Hepatocyte (in vitro differentiated cells): ENCODE data around the gene CAMK4. TPM values are rescaled to one million over a fixed set of nuclear protein-coding genes. Genes with fewer than 3 reads are reported as not detected.

Source experiments
- DNase-seq: peaks from one replicate; pipeline ENCODE4 v3.0.0-alpha.2; 2016; ENCODE audit warnings: low spot score
- H2AFZ ChIP-seq: fragments of 200-600 bp; sonication (generic); 2 replicates; pipeline ENCODE4 v1.6.0; 2016; ENCODE audit warnings: antibody characterized with exemption, mild to moderate bottlenecking
- H3K27ac ChIP-seq: fragments of 200-600 bp; sonication (generic); 2 replicates; pipeline ENCODE4 v1.5.1; 2016; ENCODE audit warnings: mild to moderate bottlenecking
- H3K27me3 ChIP-seq: fragments of 200-600 bp; sonication (generic); 2 replicates; pipeline ENCODE4 v1.6.1; 2016
- H3K36me3 ChIP-seq: fragments of 200-600 bp; sonication (generic); replicated peaks from 2 replicates; pipeline ENCODE4 v1.5.1; 2016; ENCODE audit warnings: low read depth; ENCODE audit not compliant: insufficient read depth
- H3K4me1 ChIP-seq: fragments of 200-600 bp; sonication (generic); 2 replicates; pipeline ENCODE4 v1.5.1; 2016; ENCODE audit warnings: mild to moderate bottlenecking, moderate library complexity; ENCODE audit not compliant: insufficient read depth
- H3K4me2 ChIP-seq: fragments of 200-600 bp; sonication (generic); 2 replicates; pipeline ENCODE4 v1.6.0; 2016
- H3K4me3 ChIP-seq: fragments of 200-600 bp; sonication (generic); 2 replicates; pipeline ENCODE4 v1.5.1; 2016; ENCODE audit warnings: mild to moderate bottlenecking
- H3K79me2 ChIP-seq: fragments of 200-600 bp; sonication (generic); 2 replicates; pipeline ENCODE4 v1.6.0; 2017; ENCODE audit warnings: mild to moderate bottlenecking
- H3K9me2 ChIP-seq: fragments of 200-600 bp; sonication (generic); replicated peaks from 2 replicates; pipeline ENCODE4 v1.6.0; 2017; ENCODE audit warnings: mild to moderate bottlenecking; ENCODE audit not compliant: insufficient read depth
- H3K9me3 ChIP-seq: fragments of 200-600 bp; sonication (generic); 2 replicates; pipeline ENCODE4 v1.5.1; 2016; ENCODE audit warnings: low read depth, mild to moderate bottlenecking
- H4K20me1 ChIP-seq: fragments of 200-600 bp; sonication (generic); 2 replicates; pipeline ENCODE4 v1.6.0; 2016; ENCODE audit warnings: mild to moderate bottlenecking; ENCODE audit not compliant: insufficient read depth, poor library complexity, severe bottlenecking
- EZH2 ChIP-seq: fragments of 200-600 bp; sonication (generic); IDR thresholded peaks from 2 replicates; pipeline ENCODE4 v1.6.1; 2016; ENCODE audit warnings: antibody characterized with exemption, mild to moderate bottlenecking, borderline replicate concordance
- EZH2phosphoT487 ChIP-seq: fragments of 200-600 bp; sonication (generic); IDR thresholded peaks from one replicate; pipeline ENCODE4 v1.6.1; 2018; ENCODE audit warnings: antibody characterized with exemption, mild to moderate bottlenecking, low read depth, moderate library complexity; ENCODE audit not compliant: unreplicated experiment, severe bottlenecking
- WGBS: methylation state at CpG from one replicate; pipeline ENCODE4 v1.1.6; 2016; ENCODE audit warnings: low lambda C conversion rate; ENCODE audit errors: missing lambda C conversion rate; 5-methylcytosine and 5-hydroxymethylcytosine counted together
- polyA plus RNA-seq: library from polyadenylated mRNA; unstranded; fragments of >200 nt; fragmentation: Nextera tagmentation; extraction: Ambion mirVana; gene quantifications from 2 replicates; pipeline ENCODE4 v1.2.1, GENCODE V29; 2016
- total RNA-seq: library from RNA; depleted of rRNA; stranded (reverse); fragments of >200 nt; gene quantifications from 2 replicates; pipeline ENCODE4 v1.2.3, GENCODE V29; 2014
- TF ChIP-seq, protein P1 (sequence below): fragments of 200-600 bp; sonication (generic); IDR thresholded peaks from 2 replicates; pipeline ENCODE4 v1.5.1; 2016; ENCODE audit warnings: antibody characterized with exemption, mild to moderate bottlenecking; ENCODE audit not compliant: poor library complexity

CAMK4 gene
- total and polyA plus RNA-seq, 2 experiments from 2014 or later: 1.0 to 3.4 TPM

DNA sequence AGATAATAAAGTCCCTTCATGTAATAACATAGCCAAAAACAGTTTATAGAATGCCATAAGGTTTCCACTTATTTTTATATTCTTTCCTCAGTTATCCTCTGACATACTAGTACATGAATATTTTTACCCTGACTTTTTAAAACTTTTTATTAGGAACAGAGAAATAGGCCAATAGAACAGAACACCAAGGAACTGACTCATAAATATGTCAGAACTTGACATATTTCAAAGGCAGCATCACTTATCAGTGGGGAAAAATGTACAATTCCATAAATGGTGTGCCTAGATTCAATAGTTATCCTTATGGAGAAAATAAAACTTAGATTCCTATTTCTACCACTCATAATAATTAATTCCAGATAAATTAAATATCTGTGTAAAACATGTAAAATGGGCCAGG, 278.8 kb downstream of the CAMK4 start:
- H4K20me1 ChIP-seq: peaks cover under 1% of the 10 kb centered on the region
- no peak overlapping the region for H3K4me3 ChIP-seq
- no peak overlapping the region for H2AFZ ChIP-seq
- H3K4me1 ChIP-seq: no peaks in the 10 kb centered on the region
- H3K4me2 ChIP-seq: no peak overlapping the region
- peaks cover 55% of the 10 kb centered on the region for H3K79me2 ChIP-seq
- no peaks in the 10 kb centered on the region for H3K36me3 ChIP-seq
- no peak for TF ChIP-seq EZH2phosphoT487
- TF ChIP-seq, protein P1, sequence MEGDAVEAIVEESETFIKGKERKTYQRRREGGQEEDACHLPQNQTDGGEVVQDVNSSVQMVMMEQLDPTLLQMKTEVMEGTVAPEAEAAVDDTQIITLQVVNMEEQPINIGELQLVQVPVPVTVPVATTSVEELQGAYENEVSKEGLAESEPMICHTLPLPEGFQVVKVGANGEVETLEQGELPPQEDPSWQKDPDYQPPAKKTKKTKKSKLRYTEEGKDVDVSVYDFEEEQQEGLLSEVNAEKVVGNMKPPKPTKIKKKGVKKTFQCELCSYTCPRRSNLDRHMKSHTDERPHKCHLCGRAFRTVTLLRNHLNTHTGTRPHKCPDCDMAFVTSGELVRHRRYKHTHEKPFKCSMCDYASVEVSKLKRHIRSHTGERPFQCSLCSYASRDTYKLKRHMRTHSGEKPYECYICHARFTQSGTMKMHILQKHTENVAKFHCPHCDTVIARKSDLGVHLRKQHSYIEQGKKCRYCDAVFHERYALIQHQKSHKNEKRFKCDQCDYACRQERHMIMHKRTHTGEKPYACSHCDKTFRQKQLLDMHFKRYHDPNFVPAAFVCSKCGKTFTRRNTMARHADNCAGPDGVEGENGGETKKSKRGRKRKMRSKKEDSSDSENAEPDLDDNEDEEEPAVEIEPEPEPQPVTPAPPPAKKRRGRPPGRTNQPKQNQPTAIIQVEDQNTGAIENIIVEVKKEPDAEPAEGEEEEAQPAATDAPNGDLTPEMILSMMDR: no peak
- TF ChIP-seq EZH2: no peak
- H3K9me2 ChIP-seq: no peaks in the 10 kb centered on the region
- no peaks in the 10 kb centered on the region for H3K27me3 ChIP-seq
- no peak overlapping the region for H3K27ac ChIP-seq
- no peak for DNase-seq
- no peaks in the 10 kb centered on the region for H3K9me3 ChIP-seq

- Histone ChIP-seq H2AFZ (no peak overlapping the region), H3K4me3 (no peak overlapping the region), H3K27ac (peak overlapping the region; percentile 0), H3K27me3 (no peaks in the 10 kb centered on the region), H3K36me3 (no peaks in the 10 kb centered on the region), H3K79me2 (peaks cover 77% of the 10 kb centered on the region), H3K4me2 (peak overlapping the region; percentile 22), H4K20me1 (peaks cover 20% of the 10 kb centered on the region), H3K9me3 (no peaks in the 10 kb centered on the region), H3K9me2 (no peaks in the 10 kb centered on the region), H3K4me1 (peaks cover 2% of the 10 kb centered on the region)
- no peak for TF ChIP-seq EZH2phosphoT487
- TF ChIP-seq EZH2: no peak
- TF ChIP-seq, protein P1: no peak
- no peak for DNase-seq
- WGBS: 86% methylated on average over 1 of the region's 1 CpG
These were observed 280.9 kb downstream of the CAMK4 start for GRCh38 chr5:111505096-111505495.

DNA sequence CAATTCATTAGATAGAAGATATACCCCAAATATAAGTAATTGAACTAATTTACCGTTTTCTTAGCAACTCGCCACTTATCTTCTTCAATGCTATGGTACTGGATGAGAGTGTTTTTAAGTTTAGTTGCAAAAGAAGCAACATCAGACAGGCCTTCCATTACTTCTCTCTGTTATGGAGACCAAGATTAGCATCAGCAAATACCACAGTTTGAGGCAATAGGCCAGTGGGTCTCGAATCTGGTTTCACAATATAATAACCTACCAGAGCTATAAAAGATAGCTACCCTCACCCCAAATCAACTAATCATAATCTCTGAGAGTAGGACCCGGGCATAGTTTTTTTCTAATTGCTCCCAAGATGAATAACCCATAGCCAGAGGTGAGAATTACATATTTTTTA, 283.1 kb downstream of the CAMK4 start:
- Histone ChIP-seq H3K27ac (no peak overlapping the region), H3K27me3 (no peaks in the 10 kb centered on the region), H3K79me2 (peaks cover 92% of the 10 kb centered on the region), H2AFZ (no peak overlapping the region), H3K9me3 (no peaks in the 10 kb centered on the region), H3K4me1 (peaks cover 10% of the 10 kb centered on the region), H3K36me3 (no peaks in the 10 kb centered on the region), H3K4me3 (no peak overlapping the region), H3K9me2 (no peaks in the 10 kb centered on the region), H3K4me2 (peak overlapping the region; percentile 1), H4K20me1 (peaks cover 27% of the 10 kb centered on the region)
- 94% methylated on average over 4 of the region's 4 CpGs for WGBS
- no peak for DNase-seq
- TF ChIP-seq, protein P1: no peak
- TF ChIP-seq EZH2phosphoT487 (no peak), EZH2 (no peak)

GRCh38 chr5:111509119-111509518, 284.9 kb downstream of the CAMK4 start:
- Histone ChIP-seq H3K4me3 (no peak overlapping the region), H3K4me1 (peaks cover 19% of the 10 kb centered on the region), H3K36me3 (no peaks in the 10 kb centered on the region), H3K27me3 (no peaks in the 10 kb centered on the region), H3K27ac (no peak overlapping the region), H4K20me1 (peaks cover 27% of the 10 kb centered on the region), H3K79me2 (peaks cover 75% of the 10 kb centered on the region), H3K9me2 (no peaks in the 10 kb centered on the region), H2AFZ (no peak overlapping the region), H3K9me3 (no peaks in the 10 kb centered on the region), H3K4me2 (peak overlapping the region; percentile 76)
- DNase-seq: no peak
- 45% methylated on average over 1 of the region's 1 CpG for WGBS
- TF ChIP-seq EZH2phosphoT487 (no peak), EZH2 (no peak)
- TF ChIP-seq, protein P1: no peak
